HG03439 (cell line): ENCODE data around the gene TNS4.

ENCODE experiments used
- ATAC-seq: cut with Tn5 transposase; IDR thresholded peaks from one replicate; pipeline ENCODE4 v1.9.1; 2021; ENCODE audit warnings: mild to moderate bottlenecking, moderate library complexity; ENCODE audit not compliant: unreplicated experiment

TNS4 gene

DNA sequence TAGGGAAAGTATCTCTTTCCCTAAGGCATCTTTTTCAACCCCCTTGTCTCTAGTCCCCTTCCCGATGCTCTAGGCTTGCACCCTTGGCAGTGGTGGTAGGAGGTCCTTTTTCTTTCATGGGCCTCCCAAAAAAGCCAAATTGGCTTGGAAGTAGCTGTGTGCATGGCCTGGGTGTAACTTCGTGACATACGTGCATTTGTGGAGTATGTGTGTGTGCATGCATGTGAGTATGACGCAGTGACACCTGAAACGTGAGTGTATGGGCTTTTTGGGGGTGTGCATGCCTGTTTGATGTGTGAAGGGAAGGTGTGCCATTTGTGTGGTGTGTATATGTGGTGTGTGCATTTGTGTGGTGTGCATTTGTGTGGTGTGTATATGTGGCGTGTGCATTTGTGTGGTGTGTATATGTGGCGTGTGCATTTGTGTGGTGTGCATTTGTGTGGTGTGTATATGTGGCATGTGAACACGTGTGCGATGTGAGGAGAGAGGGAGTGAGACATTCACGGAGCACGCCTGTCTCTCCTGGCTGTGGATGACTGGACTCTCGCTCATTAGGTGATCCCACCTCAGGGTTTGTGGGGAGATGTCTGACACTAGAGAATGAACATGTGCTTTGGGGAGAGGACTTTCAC, 42.5 kb downstream of the TNS4 start:
- no peak for ATAC-seq

DNA sequence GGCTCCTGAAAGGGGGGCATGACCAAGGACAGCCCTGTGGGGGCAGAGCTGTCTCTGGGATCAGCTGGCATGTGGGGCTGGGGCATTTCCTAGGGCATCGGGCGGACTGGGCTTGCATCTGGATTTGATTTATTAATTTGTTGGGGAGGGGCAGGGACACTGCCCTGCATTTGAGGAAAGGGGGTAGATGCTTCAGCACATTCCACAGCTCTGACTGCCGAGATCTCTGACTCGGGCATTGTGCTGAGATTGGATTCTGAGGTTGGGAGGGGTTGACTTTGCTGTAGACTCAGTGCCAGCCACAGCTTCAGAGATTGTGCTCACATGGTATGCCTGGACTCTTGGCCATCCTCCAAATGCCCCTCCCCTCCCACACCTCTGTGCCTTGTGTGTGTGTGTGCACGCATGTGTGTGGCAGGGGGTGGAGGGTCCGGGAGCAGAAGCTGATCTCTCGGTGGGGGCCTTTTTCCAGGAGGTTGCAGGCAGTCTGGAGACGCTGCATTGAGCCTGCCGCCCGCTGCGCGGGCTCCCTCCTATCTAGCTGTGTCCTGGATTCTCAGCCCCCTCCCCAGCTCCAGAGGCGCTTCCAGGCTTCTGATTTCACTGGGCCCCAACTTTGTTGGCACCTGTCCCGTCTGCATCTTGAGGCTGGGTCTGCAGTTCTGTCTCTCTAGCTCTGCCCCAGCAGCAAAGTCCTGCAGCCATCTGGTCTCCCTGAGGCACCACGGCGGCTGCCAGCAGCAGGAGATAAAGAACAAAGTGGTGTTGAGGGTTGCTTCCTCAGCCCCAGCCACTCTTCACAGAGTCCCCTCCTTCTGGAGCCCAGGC, 43.2 kb downstream of the TNS4 start:
- no peak for ATAC-seq

DNA sequence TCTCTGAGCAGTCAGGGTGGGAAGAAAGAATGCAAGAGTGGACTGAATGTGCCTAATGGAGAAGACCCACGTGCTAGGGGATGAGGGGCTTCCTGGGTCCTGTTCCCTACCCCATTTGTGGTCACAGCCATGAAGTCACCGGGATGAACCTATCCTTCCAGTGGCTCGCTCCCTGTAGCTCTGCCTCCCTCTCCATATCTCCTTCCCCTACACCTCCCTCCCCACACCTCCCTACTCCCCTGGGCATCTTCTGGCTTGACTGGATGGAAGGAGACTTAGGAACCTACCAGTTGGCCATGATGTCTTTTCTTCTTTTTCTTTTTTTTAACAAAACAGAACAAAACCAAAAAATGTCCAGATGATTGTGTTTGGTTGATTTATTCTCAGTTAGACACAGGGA, 44.1 kb downstream of the TNS4 start:
- no peak for ATAC-seq

DNA sequence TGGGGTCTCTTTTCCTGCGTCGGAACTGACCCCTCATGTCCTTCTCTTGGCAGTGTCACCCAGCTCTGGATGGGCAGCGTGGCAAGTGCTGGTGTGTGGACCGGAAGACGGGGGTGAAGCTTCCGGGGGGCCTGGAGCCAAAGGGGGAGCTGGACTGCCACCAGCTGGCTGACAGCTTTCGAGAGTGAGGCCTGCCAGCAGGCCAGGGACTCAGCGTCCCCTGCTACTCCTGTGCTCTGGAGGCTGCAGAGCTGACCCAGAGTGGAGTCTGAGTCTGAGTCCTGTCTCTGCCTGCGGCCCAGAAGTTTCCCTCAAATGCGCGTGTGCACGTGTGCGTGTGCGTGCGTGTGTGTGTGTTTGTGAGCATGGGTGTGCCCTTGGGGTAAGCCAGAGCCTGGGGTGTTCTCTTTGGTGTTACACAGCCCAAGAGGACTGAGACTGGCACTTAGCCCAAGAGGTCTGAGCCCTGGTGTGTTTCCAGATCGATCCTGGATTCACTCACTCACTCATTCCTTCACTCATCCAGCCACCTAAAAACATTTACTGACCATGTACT, 44.9 kb downstream of the TNS4 start:
- no peak for ATAC-seq

DNA sequence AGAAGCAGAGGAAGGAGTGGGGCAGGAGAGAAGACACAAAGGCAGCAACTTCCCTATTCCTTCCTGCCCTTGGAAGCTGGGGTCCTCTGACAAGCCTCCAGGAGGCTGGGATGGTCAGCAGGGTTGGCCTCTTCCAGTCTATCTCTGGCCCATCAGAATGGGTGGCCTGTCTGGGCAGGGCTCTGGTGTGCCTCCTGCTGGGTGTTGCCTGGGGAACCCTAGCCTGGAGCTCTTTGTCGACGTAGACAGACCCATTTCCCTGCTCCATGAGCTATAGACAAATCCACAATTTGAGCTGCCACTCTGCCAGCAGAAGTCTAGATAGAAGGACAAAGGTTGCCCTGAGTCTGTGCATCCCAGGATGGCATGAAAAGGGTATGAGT, 46.8 kb downstream of the TNS4 start:
- ATAC-seq, result no peak

DNA sequence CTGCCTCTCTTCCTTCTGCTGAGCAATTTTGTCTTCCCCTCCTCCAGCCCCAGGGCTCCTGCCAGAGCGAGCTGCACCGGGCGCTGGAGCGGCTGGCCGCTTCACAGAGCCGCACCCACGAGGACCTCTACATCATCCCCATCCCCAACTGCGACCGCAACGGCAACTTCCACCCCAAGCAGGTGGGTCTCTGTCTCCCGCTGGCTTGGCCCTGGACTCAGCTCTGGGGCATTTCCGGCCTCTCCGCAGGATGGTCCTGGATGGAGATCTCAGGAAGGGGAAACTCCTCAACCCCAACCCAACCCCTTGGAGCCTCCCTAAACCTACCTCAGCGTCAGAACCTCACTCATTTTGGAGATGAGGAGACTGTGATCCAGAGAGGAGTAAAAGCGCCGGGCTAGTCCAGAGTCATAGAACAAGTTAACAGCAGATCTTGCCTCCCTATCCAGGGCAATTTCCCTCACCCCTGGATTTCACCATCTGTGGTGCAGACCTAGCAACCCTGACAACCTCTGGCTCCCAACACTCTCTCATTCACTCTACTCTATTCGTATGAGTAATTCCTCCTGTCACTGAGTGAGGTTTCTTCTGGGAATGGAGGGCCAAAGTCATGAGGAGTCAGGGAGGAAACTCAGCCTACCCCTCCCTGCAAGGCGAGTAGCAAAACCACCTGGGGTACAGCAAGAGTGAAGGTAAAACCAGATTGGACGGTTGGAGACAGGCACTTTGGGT, 47.4 kb downstream of the TNS4 start:
- no peak for ATAC-seq

DNA sequence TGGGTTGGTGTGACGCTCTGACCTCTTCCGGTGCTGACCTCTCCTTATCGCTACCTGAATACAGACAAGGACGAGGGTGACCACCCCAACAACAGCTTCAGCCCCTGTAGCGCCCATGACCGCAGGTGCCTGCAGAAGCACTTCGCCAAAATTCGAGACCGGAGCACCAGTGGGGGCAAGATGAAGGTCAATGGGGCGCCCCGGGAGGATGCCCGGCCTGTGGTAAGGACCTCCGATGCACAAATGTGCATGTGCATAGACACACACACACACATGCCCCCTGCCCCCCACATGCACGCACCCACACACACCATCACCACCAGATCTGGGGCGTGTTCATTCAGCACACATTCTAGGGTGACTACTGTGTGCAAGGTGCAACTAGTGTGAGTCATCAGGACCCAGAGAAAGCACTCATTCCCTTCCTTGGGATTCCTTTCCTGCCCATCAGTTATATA, 48.5 kb downstream of the TNS4 start:
- ATAC-seq, result no peak

DNA sequence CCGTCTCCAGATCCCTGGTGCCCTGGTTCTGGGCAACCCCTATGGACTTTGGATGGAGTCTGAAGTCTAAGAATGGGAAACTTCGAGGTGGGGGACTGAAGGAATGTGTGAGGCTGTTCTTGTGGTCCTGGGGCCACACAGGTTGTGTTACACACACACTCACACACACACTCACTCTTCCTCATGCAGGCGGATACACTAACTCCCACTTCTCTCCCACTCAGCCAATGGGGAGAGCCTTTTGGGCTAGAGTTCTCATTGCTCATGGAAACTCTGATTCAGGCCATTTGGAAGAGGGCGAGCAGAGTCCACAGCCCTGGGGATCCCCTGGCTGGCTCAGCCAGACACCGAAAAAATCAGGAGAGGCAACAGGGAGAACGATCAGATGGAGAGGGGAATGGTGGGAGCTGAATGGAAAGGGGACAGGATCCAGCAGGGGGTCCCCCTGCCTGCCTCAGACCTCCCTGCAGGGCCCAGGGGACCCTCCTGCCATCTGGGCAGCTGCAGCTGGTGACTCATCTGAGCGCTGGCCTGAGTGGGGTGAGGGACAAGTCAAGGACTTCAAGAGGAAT, 49.1 kb downstream of the TNS4 start:
- no peak for ATAC-seq

DNA sequence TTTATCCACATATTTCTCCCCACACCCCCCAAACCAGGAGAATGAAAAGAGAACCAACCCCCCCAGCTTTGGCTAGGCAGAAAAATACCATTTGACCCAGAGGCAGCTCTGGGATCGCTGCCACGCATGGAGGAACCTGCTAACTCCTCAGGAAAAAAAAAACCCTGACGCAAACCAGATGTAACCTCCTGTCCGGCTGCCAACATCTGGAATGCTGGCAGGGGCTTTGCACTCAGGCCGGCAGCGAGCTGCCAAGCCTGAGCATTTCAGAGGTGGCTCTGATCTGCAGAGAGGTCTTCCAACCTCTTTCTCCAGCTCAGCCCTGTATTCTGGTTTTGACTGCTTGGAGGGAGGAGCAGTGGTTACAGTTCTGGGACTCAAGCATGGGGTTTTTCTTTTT, 50.0 kb downstream of the TNS4 start:
- no peak for ATAC-seq

DNA sequence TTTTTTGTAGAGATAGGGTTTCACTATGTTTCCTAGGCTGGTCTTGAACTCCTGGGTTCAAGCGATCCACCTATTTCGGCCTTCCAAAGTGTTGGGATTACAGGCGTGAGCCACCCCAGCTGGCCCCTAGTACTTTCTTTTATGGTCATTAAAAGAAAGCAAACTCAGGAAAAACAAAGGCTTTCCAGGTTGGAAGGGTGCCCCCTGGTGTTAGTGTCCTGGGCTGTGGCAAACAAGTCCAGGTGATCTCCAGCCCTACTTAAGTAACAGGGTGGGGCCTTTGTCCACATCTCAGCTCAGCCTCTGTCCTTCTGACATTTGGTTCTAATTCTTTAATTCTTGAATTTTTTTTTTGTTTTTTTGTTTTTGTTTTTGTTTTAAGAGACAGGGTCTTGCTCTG, 51.2 kb downstream of the TNS4 start:
- no peak for ATAC-seq

DNA sequence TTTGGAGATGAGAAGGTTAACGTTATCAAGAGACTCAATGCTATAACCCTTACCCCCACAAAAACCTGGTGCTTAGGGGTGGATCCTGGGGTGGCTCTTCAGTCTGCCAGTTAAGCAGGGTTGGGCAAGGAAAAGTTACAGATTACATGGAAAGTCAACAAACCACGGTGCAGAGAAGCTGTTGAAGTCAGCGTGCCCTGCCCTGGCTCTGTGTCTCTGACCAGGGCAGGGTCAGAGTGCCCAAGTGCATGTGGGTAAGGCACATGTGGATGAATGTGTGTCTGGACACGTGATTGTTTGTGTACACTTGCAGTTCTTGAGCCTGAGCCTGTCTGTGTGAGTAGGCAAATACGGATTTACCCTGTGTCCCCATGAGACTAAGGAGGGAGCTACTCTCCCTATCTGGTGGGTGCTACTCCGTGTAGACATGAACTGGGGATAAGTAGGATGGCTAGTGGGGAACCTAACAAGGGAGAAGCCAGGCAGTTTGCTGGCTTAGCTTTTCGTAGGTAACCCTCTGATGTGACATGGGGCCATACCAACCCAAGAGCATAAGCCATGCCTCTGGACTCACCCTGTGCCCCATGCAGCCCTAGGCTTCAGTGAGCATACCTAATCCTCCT, 52.7 kb downstream of the TNS4 start:
- ATAC-seq, result no peak

DNA sequence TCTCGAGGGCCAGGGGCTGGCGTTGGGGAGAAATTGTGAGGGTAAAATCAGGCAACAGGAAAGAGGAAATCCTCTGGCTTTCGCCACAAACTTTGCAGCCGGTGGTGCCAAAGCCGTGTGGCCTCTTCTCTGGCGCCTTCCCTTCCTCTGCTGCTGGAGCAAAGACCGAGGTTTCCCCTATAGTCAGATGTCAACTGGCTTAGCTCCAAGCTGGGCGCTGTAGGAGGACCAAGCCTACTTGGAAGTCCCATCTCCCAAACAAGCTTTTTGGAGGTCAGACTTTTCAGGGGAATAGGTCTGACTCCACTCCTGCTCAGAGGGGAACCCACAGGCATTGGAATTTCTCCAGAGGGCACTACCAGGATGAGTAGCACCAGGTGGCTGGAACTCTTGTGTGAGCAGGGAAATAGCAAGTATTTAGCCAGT, 53.2 kb downstream of the TNS4 start:
- ATAC-seq, result no peak

DNA sequence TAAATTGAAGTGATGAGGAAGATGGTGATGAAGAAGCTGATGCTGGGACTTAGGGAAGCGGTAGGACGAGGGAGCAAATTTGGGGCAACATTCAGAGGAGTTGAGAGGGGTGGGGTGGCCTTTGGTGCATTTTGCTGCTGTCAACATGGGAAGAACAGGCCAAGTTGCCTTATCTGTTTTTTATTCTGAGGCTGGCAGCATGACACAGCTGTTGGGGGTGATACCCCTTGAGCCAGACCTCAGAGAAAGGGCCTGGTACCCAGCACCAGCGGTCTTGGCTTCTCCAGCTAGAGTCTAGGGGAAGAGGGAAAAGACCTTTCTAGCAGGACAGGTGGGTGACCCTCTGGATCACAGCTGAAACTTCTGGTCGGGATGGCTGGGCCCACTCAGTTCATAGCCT, 53.6 kb downstream of the TNS4 start:
- no peak for ATAC-seq

DNA sequence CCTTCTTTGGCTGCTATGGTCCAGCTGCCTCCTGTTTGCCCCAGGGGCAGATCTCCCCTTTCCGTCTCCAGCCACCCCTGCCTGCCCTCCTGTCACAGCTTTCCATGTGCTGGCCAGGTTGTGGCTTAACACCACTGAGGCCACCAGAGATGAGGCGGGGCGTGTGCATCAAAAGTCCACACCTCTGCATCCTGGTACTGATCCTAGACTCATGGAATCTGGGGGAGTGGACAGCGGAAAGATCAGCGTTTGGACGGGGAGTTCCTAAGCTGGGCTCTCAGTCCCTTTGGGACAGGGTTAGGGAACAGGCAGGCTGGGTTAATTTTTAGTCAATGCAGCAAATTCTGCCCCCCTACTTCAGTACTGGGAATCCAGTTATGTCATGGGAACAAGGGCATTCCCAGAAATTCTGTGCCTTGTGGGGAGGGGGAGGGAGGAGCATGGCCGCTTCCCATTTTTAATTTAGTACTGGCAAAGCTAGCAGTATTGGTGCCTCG, 54.2 kb downstream of the TNS4 start:
- ATAC-seq, result no peak

DNA sequence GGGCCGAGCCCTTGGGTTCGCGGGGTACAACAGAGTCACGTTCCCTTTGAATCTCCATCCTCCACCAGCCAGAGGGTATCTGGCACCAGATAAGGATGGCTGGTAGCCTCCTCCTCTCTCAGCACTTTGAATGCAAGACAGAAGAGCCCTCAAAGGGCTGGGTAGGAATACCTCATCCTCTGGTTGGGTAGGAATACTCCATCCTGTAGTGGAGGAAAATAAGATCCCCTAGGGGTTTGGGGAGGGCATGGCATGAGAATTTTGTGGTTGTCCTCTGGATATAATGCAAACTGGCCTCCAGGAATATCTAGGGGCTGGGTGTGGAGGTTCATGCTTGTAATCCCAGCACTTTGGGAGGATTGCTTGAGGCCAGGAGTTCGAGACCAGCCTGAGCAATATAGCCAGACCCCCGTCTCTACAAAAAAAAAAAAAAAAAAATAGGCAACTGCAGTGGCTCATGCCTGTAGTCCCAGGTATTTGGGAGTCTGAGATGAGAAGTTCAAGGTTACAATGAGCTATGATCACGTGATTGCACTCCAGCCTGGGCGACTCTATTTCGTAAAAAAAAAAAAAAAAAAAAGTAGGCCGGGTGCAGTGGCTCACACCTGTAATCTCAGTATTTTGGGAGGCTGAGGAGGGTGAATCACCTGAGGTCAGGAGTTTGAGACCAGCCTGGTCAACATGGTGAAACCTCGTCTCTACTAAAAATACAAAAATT, 55.5 kb downstream of the TNS4 start:
- no peak for ATAC-seq

DNA sequence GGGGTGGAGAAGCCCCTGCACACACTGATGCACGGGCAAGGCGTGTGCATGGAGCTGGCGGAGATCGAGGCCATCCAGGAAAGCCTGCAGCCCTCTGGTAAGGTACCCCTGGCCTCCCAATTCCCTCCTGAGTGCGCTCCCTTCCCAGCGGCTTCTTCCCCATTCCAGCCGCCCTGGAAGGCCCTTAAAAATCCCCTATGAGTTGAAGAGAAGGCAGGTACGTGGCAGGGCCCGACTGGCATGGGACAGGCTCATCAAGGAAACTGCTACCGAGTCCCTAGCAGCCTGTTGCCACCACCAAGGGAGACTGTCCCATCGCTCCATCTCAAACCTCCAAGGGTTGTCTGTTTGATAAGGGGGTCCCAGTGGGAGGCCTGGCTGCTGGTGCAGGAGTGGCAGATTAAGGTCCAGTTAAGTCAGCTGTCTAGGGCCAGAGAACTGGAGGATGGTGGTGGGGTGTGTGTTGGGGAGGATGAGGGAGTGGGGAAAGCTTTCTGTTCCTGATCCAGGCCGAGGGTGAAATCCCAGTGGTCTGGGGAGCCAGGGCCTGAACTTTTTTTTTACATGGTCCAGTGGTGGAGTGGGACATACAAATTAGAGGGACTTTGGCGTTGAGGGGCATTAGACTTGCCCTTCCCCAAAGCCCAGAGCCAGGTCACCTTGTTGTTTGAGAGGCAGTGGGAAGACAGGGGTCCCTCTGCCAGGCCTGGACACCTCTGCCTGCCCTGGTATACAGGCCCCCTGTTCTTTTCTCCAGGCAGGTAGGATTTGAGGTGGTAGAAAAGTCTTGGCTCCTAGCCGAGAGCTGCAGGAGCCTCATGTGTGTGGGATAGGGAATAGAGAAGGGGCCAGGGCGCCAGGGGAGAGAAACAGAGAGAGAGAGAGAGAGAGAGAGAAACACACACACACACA, 57.2 kb downstream of the TNS4 start:
- peak; percentile 13 for ATAC-seq

DNA sequence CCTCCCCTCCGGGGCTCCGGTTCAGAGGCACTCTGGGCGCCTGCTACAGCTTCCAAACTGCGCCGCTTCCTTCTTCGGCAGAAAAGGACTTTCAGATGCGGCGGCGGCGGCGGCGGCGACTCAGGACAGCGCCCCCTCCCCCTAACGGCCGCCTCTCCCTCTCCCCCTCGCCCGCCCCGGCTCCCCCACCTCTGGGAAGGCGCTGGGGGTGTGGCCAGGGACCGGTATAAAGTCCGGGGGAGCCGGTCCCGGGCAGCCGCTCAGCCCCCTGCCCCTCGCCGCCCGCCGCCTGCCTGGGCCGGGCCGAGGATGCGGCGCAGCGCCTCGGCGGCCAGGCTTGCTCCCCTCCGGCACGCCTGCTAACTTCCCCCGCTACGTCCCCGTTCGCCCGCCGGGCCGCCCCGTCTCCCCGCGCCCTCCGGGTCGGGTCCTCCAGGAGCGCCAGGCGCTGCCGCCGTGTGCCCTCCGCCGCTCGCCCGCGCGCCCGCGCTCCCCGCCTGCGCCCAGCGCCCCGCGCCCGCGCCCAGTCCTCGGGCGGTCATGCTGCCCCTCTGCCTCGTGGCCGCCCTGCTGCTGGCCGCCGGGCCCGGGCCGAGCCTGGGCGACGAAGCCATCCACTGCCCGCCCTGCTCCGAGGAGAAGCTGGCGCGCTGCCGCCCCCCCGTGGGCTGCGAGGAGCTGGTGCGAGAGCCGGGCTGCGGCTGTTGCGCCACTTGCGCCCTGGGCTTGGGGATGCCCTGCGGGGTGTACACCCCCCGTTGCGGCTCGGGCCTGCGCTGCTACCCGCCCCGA, 58.0 kb downstream of the TNS4 start, which contains the start of gene IGFBP4:
TSS of gene IGFBP4 (plus strand) at position 255 of the 792 bp plus-strand sequence. CDS start at position 541, 286 bp downstream.
- no peak for ATAC-seq
